Measurements from ENCODE around the gene CNIH1.
"Not testable (repeated sequence)": the region's sequence is repeated elsewhere in the genome, so short reads cannot be mapped to it uniquely, and the experiment has no call there.

CNIH1 gene

DNA sequence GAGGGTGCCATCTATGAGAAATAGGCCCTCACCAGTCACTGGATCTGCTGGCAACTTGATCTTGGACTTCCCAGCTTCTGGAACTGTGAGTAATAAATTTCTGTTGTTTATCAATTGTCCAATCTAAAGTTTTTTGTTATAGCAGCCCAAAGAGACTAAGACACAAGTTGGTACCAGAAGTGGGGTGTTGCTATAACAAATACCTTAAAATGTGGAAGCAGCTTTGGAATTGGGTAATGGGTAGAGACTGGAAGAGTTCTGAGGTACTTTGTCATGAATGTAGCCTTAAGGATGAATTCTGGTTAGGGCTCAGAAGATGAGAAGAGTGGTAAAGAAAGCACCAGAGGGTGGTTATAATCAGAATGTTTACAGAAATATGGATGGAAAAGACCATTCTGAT, 26.1 kb upstream of the CNIH1 start:
- DNase-seq (ENCODE audit: low spot score) = no peak

DNA sequence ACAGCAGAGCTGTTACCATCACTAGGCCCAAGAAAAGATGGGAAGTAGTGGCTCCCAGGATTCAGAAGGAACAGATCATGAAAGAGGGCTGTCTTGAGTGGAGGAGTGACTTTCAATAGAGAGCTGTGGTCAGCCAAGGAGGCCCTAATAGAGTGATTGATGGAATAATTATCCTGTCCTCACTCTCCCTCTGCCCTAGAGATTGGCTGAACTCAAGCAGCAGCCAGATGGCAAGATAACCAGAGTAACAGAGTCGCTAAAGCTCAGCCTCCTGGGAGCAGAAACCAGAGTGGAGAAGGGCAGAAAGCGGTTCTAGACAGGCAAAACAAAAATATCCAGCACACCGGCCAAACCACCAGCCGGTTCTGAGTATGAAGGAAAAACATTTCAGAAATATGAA, 24.5 kb upstream of the CNIH1 start:
- DNase-seq (ENCODE audit: low spot score) = no peak

DNA sequence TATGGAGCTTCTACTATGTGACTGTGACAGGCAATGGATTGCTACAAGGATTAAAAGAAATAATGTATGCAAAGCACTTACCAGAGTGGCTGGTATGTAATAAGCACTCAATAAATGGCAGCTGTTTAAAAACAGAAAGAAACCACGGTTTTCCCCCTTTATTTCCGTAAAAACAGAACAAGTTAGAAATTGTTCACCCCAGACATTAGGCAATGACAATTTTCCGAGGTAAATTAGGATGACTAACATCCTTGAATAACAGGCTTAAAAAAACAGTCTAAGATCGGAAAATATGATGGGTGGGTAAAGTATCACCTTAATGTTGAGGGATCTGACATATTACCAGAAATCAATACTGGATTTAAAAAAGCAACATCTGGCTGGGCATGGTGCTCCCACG, 20.9 kb upstream of the CNIH1 start:
- no peak for DNase-seq (ENCODE audit: low spot score)

DNA sequence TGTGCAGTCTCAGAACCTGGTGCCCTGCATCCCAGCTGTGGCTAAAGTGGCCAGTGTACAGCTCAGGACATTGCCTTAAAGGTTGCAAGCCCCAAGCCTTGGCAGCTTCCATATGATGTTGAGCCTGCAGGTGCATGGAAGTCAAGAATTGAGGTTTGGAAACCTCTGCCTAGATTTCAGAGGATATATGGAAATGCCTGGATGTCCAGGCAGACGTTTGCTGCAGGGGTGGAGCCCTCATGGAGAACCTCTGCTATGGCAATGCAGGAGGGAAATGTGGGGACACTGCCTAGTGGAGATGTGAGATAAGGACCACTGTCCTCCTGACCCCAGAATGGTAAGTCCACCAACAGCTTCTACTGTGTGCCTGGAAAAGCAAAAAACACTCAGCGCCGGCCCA, 17.9 kb upstream of the CNIH1 start:
- DNase-seq (ENCODE audit: low spot score) = no peak

DNA sequence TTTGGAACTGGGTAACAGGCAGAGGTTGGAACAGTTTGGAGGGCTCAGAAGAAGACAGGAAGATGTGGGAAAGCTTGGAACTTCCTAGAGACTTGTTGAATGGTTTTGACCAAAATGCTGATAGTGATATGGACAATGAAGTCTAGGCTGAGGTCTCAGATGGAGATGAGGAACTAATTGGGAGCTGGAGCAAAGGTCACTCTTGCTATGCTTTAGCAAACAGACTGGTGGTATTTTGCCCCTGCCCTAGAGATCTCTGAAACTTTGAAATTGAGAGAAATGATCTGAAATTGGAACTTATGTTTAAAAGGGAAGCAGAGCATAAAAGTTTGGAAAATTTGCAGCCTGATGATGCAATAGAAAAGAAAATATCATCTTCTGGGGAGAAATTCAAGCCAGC, 17.4 kb upstream of the CNIH1 start:
- not testable (repeated sequence) for DNase-seq (ENCODE audit: low spot score)

DNA sequence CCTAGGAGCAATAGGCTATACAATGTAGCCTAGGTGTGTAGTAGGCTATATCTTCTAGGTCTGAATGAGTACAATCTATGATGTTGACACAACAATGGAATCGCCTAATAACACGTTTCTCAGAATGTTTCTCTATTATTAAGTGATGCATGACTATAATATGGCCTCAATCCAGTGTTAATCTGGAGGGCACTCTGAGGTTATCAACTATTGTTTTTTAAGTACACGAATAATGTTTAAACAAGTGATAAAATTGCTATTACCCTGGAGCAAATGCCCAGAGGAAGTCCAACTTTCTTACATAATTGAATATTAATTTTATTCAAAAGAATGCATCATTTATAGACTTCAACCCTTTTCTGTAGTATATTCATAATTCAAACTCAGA, 16.4 kb upstream of the CNIH1 start:
- no peak for DNase-seq (ENCODE audit: low spot score)

DNA sequence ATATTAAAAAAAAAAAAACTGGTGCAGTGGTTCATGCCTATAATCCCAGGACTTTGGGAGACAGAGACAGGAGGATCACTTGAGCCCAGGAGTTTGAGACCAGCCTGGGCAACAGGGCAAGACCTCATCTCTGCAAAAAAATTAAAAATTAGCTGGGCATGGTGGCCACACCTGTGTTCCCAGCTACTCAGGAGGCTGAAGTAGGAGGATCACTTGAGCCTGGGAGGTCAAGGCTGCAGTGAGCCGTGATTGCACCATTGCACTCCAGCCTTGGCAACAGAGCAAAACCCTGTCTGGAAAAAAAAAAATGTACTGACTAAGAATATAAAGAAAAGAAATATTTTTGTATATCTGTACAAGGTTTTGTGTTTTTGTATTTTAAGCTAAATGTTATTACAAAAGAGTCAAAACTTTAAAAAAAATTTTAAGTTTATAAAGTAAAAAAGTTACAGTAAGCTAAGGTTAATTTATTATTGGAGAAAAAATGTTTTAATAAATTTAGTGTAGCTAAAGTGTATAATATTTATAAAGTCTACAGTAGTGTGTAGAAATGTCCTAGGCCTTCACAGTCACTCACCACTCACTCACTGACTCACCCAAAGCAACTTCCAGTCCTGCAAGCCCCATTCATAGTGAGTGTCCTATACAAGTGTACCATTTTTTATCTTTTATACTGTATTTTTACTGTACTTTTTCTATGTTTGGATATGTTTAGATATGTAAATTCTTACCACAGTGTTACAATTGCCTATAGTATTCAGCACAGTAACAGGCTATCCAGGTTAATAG, 15.8 kb upstream of the CNIH1 start:
- peak; percentile 28 for DNase-seq (ENCODE audit: low spot score)

DNA sequence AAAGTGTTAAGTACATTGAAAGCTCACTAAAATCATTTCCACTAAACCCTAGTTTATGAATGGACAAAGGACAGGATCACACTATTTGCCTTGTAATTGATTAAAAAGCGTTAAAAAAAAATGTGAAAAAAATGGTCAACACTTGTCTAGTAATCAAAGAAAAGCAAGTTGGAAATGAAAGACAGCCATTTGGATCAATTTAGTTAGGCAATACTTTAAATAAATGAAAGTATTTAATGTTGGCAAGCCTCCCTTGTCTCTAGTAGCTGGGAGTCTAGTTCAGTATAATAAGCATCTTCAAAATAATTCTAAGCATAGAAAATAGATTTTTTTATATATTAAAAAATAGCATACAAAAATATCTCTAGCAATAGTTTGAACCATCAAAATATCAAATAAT, 14.2 kb upstream of the CNIH1 start:
- no peak for DNase-seq (ENCODE audit: low spot score)

DNA sequence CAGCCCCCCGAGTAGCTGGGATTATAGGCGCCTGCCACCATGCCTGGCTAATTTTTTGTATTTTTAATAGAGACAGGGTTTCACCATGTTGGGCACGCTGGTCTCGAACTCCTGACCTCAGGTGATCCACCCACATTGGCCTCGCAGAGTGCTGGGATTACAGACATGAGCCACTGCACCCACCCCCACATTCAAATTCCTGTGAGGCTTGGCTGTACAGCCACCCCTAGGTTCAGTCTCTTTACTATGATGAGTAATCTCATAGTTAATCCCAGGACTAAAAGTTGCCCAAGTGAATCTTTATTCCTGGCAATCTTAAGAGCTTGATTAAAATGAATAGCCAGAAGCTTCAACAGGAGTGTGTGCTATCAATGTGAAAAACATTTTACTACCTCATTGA, 12.8 kb upstream of the CNIH1 start:
- DNase-seq (ENCODE audit: low spot score) = peak; percentile 53

DNA sequence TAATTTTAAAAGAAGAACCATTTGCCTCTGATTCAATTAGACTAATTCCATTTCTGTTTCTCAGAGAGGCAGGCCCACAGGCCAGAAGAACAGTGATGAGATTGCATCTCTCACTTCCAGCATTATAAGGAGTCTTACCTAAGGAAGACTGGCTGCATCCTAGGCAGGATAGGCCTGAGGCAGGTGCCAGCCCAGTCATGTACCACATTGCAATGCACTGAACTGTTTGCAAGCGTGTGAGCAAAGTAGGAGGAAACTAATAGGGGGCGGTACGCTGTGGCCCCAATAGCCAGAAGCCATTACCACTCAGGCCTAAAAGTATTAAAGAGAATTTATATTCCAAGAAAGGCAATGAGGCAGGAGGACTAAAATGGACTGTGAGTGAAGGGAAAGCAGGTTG, 12.1 kb upstream of the CNIH1 start:
- DNase-seq (ENCODE audit: low spot score) = no peak

DNA sequence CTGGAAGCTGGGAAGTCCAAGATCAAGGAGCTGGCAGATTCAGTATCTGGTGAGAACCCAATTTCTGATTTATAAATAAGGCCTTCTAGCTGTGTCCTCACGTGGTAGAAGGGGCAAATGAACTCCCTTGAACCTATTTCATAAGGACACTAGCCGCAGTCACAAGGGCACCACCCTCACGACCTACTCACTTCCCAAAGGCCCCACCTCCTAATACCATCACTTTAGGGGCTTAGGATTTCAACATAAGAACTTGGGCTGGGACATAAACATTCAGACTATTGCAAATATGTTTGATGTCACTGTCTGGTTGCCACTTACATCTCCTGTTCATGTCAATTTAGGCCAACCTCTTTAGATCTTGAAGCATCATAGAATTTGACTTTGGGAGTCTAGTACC, 10.8 kb upstream of the CNIH1 start:
- DNase-seq (ENCODE audit: low spot score) = no peak

DNA sequence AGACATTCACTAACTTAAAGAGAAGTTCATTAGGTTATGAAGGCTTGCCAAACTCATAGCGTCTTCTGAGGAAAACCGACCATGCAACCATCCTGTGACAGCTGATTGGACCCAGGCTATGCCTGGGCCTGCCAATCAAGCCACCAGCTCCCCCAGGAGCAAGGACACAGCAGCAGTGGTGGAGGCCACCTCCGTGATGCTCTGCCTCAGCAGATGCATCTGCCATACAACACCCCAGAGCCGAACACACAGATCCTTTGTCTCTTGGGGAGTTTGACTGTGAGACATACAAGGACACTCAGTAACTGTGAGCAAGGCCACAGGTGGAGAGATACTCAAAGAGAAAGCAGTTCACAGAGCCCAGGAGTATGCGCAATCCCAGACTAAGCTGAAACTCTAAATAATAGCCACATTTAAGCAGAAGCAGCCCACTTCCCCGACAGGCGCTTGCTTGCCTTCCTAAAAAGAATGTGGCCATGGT, 10.0 kb upstream of the CNIH1 start:
- no peak for DNase-seq (ENCODE audit: low spot score)

DNA sequence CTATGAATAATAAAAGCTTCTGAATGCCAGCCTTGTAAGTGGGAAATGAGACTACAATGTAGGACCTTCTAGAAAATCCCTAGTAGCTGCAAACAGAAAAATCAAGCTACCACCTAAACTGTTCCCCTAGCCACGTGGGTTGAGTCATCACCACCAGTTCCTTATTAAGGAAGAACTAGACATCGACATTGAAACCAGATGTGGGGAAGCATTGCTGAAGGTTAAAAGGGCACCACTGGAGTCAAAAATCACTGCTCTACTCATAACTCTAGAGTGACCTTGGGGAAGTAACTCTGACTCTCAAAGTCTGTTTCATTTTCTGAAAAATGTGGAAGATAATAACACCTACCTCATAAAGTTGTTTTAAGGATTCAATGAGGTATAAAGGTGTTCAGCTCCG, 9.4 kb upstream of the CNIH1 start:
- DNase-seq (ENCODE audit: low spot score) = no peak

DNA sequence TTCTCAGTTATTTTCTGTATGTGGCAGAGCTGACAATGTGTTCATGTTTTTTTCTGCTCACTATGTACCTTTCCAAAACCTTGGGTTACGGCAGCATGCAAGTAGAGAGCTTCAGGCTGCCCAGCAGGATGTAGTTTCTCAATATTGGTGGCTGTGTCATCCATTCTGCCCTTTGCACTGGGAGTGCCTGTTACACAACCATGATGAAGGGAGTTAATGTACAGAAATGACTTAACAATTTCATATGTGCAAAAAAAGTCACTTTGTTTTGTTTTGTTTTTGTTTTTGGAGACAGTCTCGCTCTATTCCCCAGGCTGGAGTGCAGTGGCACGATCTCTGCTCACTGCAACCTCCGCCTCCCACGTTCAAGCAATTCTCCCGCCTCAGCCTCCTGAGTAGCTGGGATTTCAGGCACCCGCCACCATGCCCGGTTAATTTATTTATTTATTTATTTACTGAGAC, 6.1 kb upstream of the CNIH1 start:
- no peak for DNase-seq (ENCODE audit: low spot score)

DNA sequence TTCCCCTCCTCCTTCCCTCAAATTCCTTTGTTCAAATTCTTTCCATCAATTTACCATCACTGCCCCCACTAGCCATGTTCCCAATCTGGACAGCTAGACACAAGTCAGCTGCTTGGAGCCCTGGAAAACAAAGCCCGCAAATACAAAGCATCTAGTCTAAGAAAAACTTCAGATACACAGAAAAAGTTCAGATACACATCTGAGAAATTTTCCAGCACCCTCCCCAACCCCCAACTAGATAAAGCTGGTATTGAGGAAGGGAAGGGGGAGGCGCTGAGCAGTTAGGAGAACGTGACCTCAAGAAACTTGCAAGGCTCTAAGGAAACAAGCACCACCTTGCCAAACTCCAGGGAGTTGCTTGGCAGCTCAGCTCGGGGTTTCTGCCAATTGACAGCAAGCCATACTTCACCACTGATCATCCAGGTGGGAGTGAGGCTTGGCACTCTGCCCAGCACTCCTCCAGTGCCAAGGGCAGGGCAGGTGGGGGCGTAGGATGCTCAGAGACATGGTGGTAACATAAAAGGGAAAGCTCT, 5.1 kb upstream of the CNIH1 start:
- DNase-seq (ENCODE audit: low spot score) = no peak

DNA sequence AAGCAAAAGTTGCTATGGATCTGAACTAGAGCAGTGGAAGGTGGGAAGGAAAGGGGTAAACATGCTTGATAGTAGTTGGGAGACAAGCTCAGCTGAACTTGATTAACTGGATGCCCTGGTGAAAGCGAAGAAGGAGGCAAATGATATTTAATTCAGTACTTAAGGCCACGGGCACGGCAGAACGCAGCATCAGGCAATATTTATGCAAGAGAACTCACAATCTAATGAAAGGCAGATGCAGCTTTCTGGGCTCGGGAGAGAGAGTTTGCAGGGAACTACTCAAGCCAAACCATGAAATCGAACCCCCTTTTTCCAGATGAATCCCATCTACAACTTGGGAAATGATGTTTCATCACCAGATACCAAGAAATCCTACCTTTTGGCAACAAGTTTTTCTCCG, 3.5 kb upstream of the CNIH1 start:
- DNase-seq (ENCODE audit: low spot score) = no peak

DNA sequence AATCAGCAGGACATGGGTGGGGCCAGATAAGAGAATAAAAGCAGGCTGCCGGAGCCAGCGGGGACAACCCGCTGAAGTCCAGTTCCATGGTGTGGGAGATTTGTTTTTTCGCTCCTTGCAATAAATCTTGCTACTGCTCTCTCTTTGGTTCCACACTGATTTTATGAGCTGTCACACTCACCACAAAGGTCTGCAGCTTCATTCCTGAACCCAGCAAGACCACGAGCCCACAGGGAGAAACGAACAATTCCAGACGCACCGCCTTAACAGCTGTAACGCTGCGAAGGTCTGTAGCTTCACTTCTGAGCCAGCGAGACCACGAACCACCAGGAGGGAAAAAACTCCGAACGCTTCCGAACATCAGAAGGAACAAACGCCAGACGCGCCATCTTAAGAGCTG, 2.8 kb upstream of the CNIH1 start:
- DNase-seq (ENCODE audit: low spot score) = no peak

DNA sequence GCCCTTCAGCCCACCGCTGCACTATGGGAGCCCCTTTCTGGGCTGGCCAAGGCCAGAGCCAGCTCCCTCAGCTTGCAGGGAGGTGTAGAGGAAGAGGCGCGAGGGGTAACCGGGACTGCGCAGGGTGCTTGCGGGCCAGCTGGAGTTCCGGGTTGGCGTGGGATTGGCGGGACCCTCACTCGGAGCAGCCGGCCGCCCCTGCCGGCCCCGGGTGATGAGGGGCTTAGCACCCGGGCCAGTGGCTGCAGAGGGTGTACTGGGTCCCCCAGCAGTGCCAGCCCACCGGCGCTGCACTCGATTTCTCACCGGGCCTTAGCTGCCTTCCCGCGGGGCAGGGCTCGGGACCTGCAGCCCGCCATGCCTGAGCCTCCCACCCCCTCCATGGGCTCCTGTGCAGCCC, 1.8 kb upstream of the CNIH1 start:
- not testable (repeated sequence) for DNase-seq (ENCODE audit: low spot score)

DNA sequence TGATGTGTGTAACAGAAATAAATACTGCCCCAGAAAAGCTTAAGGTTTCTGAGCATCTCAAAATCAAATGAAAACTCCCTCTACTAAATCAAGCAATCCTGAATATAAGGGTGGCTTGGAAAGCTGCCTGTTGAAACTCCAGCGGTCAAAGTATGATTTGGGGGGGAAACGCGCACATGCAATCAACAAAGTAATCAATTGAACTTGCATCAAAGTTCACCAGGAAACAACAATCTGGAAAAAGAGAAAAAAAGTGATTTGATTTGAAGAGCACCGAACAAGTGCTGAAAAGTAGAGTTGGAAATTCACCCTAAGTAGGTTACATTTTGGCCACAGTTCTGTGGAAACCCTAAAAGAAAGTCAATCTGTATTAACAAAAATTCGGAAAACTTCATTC, 700 bp downstream of the CNIH1 start:
- no peak for DNase-seq (ENCODE audit: low spot score)

DNA sequence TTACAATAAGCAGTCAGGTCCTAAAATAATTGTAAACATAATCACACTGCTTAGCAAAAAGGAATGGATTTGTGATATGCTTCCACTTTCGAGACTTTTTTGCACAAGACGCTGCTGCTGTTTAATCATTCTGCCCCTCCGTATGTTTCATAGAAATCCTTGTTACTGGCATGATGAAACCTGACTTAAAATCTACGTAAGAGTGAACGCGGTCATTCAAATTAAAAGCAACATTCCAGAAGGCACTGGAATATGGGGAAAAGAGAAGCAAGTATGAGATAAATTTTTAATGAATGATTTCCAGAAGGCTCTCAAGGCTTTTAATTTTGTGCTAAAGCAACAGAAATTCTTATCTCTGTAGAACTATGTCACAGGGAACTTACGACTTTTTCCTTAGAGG, 1.1 kb downstream of the CNIH1 start:
- peak; percentile 66 for DNase-seq (ENCODE audit: low spot score)

DNA sequence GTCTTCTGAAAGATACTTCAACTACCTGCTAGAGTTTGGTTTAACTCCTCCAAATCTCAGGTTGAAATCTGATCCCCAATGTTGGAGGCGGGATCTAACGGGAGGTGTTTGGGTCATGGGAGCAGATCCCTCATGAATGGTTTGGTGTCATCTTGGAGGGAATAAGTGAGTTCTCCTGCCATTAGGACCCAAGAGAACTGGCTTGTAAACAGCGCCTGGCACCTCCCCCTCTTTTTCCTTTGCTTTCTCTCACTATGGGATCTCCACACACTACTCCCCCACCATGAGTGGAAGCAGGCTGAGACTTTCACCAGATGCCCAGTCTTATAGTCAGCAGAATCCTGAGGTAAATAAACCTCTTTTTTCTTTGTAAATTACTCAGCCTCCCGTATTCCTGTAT, 2.5 kb downstream of the CNIH1 start:
- DNase-seq (ENCODE audit: low spot score) = no peak

DNA sequence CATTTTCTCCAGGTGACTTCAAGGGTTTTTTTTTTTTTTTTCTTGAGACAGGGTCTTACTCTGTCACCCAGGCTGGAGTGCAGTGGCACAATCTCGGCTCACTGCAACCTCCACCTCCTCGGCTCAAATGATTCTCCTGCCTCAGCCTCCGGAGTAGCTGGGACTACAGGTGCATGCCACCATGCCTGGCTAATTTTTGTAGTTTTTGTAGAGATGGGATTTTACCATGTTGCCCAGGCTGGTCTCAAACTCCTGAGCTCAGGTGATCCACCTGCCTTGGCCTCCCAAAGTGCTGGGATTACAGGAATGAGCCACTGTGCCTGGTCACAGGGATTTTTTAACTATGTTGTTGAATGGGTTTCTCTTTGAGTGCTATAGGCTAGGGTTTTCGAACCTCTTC, 3.2 kb downstream of the CNIH1 start:
- not testable (repeated sequence) for DNase-seq (ENCODE audit: low spot score)

DNA sequence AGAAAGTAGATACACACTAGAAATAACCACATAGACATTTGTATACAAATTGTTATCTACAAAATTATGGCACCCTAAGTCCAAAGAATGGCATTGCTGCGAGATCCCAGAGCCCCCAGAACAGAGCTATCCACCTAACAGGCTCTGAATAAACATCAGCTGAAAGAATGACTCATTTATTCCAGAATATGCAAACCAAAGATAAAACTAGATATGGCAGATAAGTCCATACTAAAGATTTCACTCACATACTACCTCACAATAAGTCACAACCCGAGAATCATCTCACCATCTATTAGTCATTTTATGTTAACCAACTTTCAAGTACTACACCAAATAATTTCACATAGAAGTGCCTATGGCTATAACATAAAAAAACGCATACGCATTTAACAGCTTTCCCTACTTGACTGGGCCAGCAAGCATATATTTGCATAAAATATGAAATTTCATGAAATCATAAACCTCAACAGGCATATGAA, 5.6 kb downstream of the CNIH1 start:
- peak; percentile 87 for DNase-seq (ENCODE audit: low spot score)

DNA sequence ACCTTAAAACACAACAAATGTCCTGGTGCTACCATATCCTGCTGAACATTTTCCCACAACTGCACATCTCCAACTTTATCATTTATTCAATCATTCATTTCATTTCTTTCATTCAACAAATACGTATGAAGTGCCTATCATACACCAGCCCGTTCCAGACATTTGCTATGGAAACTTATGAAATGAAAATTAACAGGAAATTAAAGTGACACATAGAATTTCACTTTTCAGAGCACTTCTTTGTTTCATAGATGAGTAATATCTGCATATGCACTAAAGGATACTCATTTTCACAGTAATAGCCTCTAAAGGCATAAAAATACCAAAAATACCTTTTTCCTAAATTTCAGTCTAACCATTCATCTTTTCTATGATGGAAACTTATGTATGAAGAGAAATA, 12.6 kb downstream of the CNIH1 start:
- DNase-seq (ENCODE audit: low spot score) = no peak

All from RKO (cell line).